Measurements from ENCODE around the gene SLC12A9. TPM values are rescaled to one million over a fixed set of nuclear protein-coding genes. Genes with fewer than 3 reads are reported as not detected.

SLC12A9 gene
- total and polyA plus RNA-seq, 2 of the 8 experiments (the other 6 are each of a cell fraction or from before 2014, with no cell fraction given), result 31.4 to 40.1 TPM

DNA sequence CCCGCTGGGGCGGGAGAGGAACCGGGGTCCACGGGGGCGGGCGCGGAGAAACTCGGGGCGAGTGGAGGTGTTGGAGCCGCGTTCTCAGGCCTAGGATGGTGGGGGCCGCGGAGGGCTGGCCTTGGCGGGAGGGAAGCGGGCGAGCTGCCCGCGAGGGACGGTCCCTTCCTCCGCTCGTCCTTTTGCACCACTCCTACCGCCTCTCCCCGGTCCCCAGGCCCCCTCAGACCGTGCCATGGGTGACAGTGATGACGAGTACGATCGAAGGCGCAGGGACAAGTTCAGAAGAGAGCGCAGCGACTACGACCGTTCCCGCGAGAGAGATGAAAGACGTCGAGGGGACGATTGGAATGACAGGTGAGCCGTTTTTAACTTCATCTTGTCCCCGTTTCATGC, 22.8 kb downstream of the SLC12A9 start (continued):
- TF ChIP-seq, protein P1, sequence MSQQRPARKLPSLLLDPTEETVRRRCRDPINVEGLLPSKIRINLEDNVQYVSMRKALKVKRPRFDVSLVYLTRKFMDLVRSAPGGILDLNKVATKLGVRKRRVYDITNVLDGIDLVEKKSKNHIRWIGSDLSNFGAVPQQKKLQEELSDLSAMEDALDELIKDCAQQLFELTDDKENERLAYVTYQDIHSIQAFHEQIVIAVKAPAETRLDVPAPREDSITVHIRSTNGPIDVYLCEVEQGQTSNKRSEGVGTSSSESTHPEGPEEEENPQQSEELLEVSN (IDR thresholded peaks at IDR 0.05), result no peak
